Right lobe of liver (tissue), 6 donors: Measurements from ENCODE around the gene CSAG3. TPM values are rescaled to one million over a fixed set of nuclear protein-coding genes. Genes with fewer than 3 reads are reported as not detected.
"Not testable (repeated sequence)": the region's sequence is repeated elsewhere in the genome, so short reads cannot be mapped to it uniquely, and the experiment has no call there.

ENCODE experiments used
- ATAC-seq, 4 donors: fragments of 200-7000 bp; cut with Tn5 transposase; one replicate each; pipeline ENCODE4 v1.9.1; 2020; ENCODE audit warnings: mild to moderate bottlenecking in 4 of 4, moderate library complexity in 4 of 4
- DNase-seq, 3 donors: peaks; one replicate each; pipeline ENCODE4 v3.0.0-alpha.2; 2020
- H3K27ac ChIP-seq, 3 donors: fragments of 200-600 bp; one replicate each; pipeline ENCODE4 v1.8.0; 2022
- H3K27me3 ChIP-seq, 2 donors: fragments of 200-600 bp; one replicate each; pipeline ENCODE4 v1.8.0; 2022
- H3K36me3 ChIP-seq, 4 donors: fragments of 200-600 bp; sonication (generic) in 1 of 4; one replicate each; pipeline versions ENCODE4 v1.5.1 to v1.8.0; 2017 to 2022; ENCODE audit warnings: control low read depth in 1 of 4
- H3K4me1 ChIP-seq, 4 donors: fragments of 200-600 bp; sonication (generic) in 1 of 4; one replicate each; pipeline versions ENCODE4 v1.5.1 to v1.8.0; 2017 to 2022; ENCODE audit warnings: control low read depth in 1 of 4
- H3K4me3 ChIP-seq, 3 donors: fragments of 200-600 bp; one replicate each; pipeline ENCODE4 v1.8.0; 2022
- H3K9me3 ChIP-seq, 4 donors: fragments of 200-600 bp; sonication (generic) in 1 of 4; one replicate each; pipeline versions ENCODE4 v1.5.1 to v1.8.0; 2017 to 2022; ENCODE audit warnings: control low read depth in 1 of 4
- POLR2A ChIP-seq: fragments of 450-650 bp; IDR thresholded peaks from one replicate; pipeline ENCODE4 v1.6.1; 2017; ENCODE audit warnings: antibody characterized with exemption, mild to moderate bottlenecking
- WGBS: methylation state at CpG from one replicate; pipeline ENCODE4 v1.1.6; 2018; ENCODE audit warnings: low coverage, low lambda C conversion rate; ENCODE audit not compliant: insufficient coverage; ENCODE audit errors: missing lambda C conversion rate; 5-methylcytosine and 5-hydroxymethylcytosine counted together
- intact Hi-C, 2 donors: fragments of 100-400 bp; cut with DNase I; formaldehyde crosslinking; loops; one replicate each; pipeline versions ENCODE4 v1.11.2 to v1.14.1; 2022
- long read RNA-seq: library from polyadenylated mRNA; unstranded; transcript quantifications from one replicate; pipeline ENCODE4 v2.0.0, GENCODE V29; 2019
- total RNA-seq, 6 experiments: library from RNA; depleted of rRNA in 2 of 6; stranded (reverse); fragments of >200 nt in 2 of 6; fragmentation: NEBNext Ultra II Directional in 3 of 6; extraction: Animal tissue kit (Norgen Biotek cat#: 25700) in 3 of 6; gene quantifications; one replicate each; pipeline versions ENCODE4 v1.1.0 to v1.2.4, GENCODE V29; 2016 to 2023
- TF ChIP-seq, protein P1 (sequence below), 4 donors: fragments of 200-600 bp in 3 of 4; fragments of 450-650 bp in 1 of 4; IDR thresholded peaks; one replicate each; pipeline versions ENCODE4 v1.5.1 to v1.8.0; 2016 to 2022; ENCODE audit warnings: antibody characterized with exemption in 4 of 4, mild to moderate bottlenecking in 2 of 4
- donor health status: DM: no; HTN: yes; CAD: no.
- donor health status: DM: no; HTN: no; CAD: no.
- donor health status: DM: no; HTN: no; CAD: no.
- donor health status: DM: no; HTN: yes; CAD: no.
- donor health status: DM: no; HTN: yes; CAD: no.

Gene CSAG3
- not detected for total RNA-seq
- long read RNA-seq: 0 reads

DNA sequence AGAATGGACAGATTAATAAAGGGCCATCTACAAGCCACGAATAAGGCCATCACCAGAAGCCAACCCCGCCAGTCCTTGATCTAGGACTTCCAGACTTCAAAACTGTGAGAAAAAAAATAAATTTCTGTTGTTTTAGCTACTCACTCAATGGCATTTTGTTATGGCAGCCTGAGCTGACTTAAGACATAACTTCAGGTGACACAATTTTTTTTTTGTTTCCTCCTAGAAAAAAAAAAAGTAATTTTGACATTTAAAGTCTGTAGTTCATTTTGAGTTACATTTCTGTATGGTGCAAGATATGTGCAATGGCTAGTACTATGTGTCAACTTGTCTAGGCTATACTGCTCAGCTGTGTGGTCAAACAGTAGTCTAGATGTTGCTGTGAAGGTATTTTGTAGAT lies at the start of gene CSAG3:
TSS of gene CSAG3 (plus strand) at position 301 of the 400 bp plus-strand sequence.
- H3K4me3 ChIP-seq, H3K9me3 ChIP-seq, H3K36me3 ChIP-seq, H3K27ac ChIP-seq, H3K4me1 ChIP-seq, H3K27me3 ChIP-seq, ATAC-seq, intact Hi-C loops, DNase-seq: not testable (repeated sequence)
- WGBS: no CpG with 5 or more reads among the region's 2 CpGs

DNA sequence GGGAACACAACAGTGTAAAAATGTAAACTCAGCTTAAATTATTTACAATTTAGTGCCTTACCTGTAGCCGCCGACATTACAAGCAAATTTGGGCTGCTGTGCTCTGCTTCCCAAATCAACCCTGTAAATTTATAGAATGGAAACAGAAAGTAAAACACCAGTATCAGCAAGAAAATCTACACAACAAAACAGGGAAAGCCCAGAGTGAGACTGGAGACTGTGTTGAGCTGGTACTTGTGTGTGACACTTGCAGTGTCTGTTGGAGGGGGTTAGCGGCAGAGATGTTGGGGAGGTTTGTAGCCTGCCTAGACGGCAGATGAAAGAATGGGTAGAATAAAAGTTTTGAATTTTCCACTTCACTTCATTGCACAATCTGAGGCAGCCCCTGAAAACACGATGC lies 45.8 kb upstream of the CSAG3 start:
- H3K4me1 ChIP-seq, H3K27ac ChIP-seq, ATAC-seq, H3K36me3 ChIP-seq, H3K9me3 ChIP-seq, DNase-seq, H3K4me3 ChIP-seq, H3K27me3 ChIP-seq, intact Hi-C loops: not testable (repeated sequence)
- WGBS: no CpG with 5 or more reads among the region's 5 CpGs

DNA sequence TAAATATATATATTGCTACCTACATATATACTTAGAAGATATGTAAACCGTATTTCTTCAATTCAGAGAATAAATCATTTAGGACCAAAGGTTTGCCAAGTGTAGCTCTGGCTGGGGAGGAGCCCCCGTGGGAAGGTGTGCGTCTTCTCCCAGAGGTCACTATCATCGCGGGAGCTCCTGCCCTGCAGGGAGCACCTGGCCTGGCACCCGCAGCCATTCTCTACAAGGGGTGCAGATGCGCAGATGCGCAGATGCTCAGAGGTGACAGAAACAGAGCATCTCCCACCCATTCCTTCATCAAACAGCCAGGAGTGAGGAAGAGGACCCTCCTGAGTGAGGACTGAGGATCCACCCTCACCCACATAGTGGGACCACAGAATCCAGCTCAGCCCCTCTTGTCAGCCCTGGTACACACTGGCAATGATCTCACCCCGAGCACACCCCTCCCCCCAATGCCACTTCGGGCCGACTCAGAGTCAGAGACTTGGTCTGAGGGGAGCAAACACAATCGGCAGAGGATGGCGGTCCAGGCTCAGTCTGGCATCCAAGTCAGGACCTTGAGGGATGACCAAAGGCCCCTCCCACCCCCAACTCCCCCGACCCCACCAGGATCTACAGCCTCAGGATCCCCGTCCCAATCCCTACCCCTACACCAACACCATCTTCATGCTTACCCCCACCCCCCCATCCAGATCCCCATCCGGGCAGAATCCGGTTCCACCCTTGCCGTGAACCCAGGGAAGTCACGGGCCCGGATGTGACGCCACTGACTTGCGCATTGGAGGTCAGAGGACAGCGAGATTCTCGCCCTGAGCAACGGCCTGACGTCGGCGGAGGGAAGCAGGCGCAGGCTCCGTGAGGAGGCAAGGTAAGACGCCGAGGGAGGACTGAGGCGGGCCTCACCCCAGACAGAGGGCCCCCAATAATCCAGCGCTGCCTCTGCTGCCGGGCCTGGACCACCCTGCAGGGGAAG lies 44.9 kb upstream of the CSAG3 start, which contains the start of gene MAGEA2B:
TSS of gene MAGEA2B (plus strand) at position 814 of the 973 bp plus-strand sequence. CDS start 2,479 bp downstream, outside the sequence.
- H3K9me3 ChIP-seq, DNase-seq, intact Hi-C loops, H3K4me1 ChIP-seq, H3K36me3 ChIP-seq, H3K4me3 ChIP-seq, H3K27me3 ChIP-seq, H3K27ac ChIP-seq, ATAC-seq: not testable (repeated sequence)
- WGBS: no CpG with 5 or more reads among the region's 35 CpGs

DNA sequence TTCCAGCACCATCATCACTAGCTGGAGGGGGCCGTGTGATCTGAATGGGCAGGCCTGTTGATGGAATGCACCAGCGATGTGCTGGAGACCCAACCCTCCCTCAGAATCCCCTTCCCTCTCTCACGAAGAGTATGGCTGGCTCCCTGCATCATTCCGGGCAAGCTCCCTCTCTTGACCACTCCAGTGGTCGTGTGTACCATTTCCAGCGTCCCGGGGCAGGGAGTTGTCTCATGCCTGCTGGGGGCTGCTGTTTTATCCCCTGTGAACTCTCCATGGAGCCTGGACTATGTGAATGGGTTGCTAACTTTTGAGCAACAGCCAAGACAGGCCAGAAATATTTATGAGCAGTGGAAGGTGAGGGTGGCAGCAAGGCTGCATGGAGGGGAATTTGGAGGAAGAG lies 33.6 kb upstream of the CSAG3 start:
- H3K4me3 ChIP-seq: no peak overlapping the region
- H3K9me3 ChIP-seq: no peaks in the 10 kb centered on the region
- H3K27ac ChIP-seq: no peak overlapping the region
- 36% methylated on average over 4 of the region's 7 CpGs for WGBS
- TF ChIP-seq POLR2A: no peak
- TF ChIP-seq, protein P1, sequence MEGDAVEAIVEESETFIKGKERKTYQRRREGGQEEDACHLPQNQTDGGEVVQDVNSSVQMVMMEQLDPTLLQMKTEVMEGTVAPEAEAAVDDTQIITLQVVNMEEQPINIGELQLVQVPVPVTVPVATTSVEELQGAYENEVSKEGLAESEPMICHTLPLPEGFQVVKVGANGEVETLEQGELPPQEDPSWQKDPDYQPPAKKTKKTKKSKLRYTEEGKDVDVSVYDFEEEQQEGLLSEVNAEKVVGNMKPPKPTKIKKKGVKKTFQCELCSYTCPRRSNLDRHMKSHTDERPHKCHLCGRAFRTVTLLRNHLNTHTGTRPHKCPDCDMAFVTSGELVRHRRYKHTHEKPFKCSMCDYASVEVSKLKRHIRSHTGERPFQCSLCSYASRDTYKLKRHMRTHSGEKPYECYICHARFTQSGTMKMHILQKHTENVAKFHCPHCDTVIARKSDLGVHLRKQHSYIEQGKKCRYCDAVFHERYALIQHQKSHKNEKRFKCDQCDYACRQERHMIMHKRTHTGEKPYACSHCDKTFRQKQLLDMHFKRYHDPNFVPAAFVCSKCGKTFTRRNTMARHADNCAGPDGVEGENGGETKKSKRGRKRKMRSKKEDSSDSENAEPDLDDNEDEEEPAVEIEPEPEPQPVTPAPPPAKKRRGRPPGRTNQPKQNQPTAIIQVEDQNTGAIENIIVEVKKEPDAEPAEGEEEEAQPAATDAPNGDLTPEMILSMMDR (IDR thresholded peaks at IDR 0.05): no peak
- no peaks in the 10 kb centered on the region for H3K36me3 ChIP-seq
- H3K4me1 ChIP-seq: no peaks in the 10 kb centered on the region
- H3K27me3 ChIP-seq: no peaks in the 10 kb centered on the region
- peak in 1 of 3 donors; percentile 2 for DNase-seq
- intact Hi-C loops: no loop called here
- ATAC-seq: no peak

DNA sequence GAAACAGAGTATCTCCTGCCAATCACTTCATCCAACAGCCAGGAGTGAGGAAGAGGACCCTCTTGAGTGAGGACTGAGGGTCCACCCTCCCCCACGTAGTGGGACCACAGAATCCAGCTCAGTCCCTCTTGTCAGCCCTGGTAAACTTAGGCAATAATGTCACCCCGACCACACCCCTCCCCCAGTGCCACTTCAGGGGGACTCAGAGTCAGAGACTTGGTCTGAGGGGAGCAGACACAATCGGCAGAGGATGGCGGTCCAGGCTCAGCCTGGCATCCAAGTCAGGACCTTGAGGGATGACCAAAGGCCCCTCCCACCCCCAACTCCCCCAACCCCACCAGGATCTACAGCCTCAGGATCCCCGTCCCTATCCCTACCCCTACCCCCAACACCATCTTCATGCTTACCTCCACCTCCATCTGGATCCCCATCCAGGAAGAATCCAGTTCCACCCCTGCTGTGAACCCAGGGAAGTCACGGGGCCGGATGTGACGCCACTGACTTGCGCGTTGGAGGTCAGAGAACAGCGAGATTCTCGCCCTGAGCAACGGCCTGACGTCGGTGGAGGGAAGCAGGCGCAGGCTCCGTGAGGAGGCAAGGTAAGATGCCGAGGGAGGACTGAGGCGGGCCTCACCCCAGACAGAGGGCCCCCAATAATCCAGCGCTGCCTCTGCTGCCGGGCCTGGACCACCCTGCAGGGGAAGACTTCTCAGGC lies 25.6 kb upstream of the CSAG3 start, which contains the start of the genes CSAG1 and MAGEA12:
TSS of gene CSAG1 (minus strand) at position 461 of the 715 bp plus-strand sequence. CDS start 1,261 bp downstream, outside the sequence.
TSS of gene MAGEA12 (plus strand) at position 497 of the 715 bp plus-strand sequence. CDS start 2,405 bp downstream, outside the sequence.
- peak in 1 of 4 donors; percentile 19 for ATAC-seq
- peak in 1 of 3 donors; percentile 13 for DNase-seq
- Histone ChIP-seq H3K4me1 (no peaks in the 10 kb centered on the region), H3K27ac (no peak within 1 kb of the TSS), H3K9me3 (no peaks in the 10 kb centered on the region), H3K27me3 (no peaks in the 10 kb centered on the region), H3K4me3 (no peak within 1 kb of the TSS), H3K36me3 (no peaks in the 10 kb centered on the region)
- 75% methylated on average over 6 of the region's 21 CpGs for WGBS
- TF ChIP-seq, protein P1 (IDR thresholded peaks at IDR 0.05): no peak
- no peak for TF ChIP-seq POLR2A
- intact Hi-C loops: no loop called here

DNA sequence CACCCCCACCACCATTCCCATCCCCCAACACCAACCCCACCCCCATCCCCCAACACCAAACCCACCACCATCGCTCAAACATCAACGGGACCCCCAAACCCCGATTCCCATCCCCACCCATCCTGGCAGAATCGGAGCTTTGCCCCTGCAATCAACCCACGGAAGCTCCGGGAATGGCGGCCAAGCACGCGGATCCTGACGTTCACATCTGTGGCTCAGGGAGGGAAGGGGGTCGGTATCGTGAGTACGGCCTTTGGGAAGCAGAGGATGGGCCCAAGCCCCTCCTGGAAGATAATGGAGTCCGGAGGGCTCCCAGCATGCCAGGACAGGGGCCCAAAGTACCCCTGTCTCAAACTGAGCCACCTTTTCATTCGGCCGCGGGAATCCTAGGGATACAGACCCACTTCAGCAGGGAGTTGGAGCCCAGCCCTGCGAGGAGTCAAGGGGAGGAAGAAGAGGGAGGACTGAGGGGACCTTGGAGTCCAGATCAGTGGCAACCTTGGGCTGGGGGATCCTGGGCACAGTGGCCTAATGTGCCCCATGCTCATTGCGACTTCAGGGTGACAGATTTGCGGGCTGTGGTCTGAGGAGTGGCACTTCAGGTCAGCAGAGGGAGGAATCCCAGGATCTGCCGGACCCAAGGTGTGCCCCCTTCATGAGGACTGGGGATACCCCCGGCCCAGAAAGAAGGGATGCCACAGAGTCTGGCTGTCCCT lies 24.7 kb upstream of the CSAG3 start:
- H3K27me3 ChIP-seq, H3K36me3 ChIP-seq, H3K9me3 ChIP-seq, intact Hi-C loops, H3K4me3 ChIP-seq, ATAC-seq, H3K4me1 ChIP-seq, H3K27ac ChIP-seq: not testable (repeated sequence)
- WGBS: 84% methylated on average over 17 of the region's 22 CpGs
- DNase-seq: peak in 1 of 3 donors; percentile 5
